Loucy (cell line): ENCODE data around the gene PTPRZ1.

ENCODE experiments used
- H2AFZ ChIP-seq: fragments of 200-600 bp; sonication (generic); 2 replicates; pipeline ENCODE4 v1.6.0; 2016; ENCODE audit warnings: antibody characterized with exemption, mild to moderate bottlenecking, low read length, moderate library complexity
- H3F3A ChIP-seq: fragments of 200-600 bp; 2 replicates; pipeline ENCODE4 v1.6.0; 2016; ENCODE audit warnings: antibody characterized with exemption, low read depth, mild to moderate bottlenecking
- H3K27me3 ChIP-seq: fragments of 200-600 bp; sonication (generic); 2 replicates; pipeline ENCODE4 v1.6.1; 2014; ENCODE audit warnings: low read length, mild to moderate bottlenecking; ENCODE audit not compliant: insufficient read depth, poor library complexity, severe bottlenecking
- H3K36me3 ChIP-seq: fragments of 200-600 bp; sonication (generic); 2 replicates; pipeline ENCODE4 v1.6.1; 2016; ENCODE audit warnings: low read length; ENCODE audit not compliant: insufficient read depth
- H3K4me1 ChIP-seq: fragments of 200-600 bp; sonication (generic); 2 replicates; pipeline ENCODE4 v1.5.1; 2014; ENCODE audit warnings: low read length, mild to moderate bottlenecking; ENCODE audit not compliant: insufficient read depth, poor library complexity, severe bottlenecking
- H3K4me2 ChIP-seq: fragments of 200-600 bp; sonication (generic); 2 replicates; pipeline ENCODE4 v1.6.0; 2014; ENCODE audit warnings: antibody characterized with exemption, low read length, low read depth, mild to moderate bottlenecking; ENCODE audit not compliant: poor library complexity, severe bottlenecking
- H3K4me3 ChIP-seq: fragments of 200-600 bp; sonication (generic); 2 replicates; pipeline ENCODE4 v1.5.1; 2014; ENCODE audit warnings: low read length, mild to moderate bottlenecking, mixed read lengths; ENCODE audit not compliant: poor library complexity, severe bottlenecking
- H3K79me2 ChIP-seq: fragments of 200-600 bp; sonication (generic); 2 replicates; pipeline ENCODE4 v1.6.1; 2014; ENCODE audit warnings: low read length; ENCODE audit not compliant: insufficient read depth
- H3K9ac ChIP-seq: fragments of 200-600 bp; sonication (generic); 2 replicates; pipeline ENCODE4 v1.6.0; 2014; ENCODE audit warnings: mild to moderate bottlenecking, low read depth, low read length, moderate library complexity; ENCODE audit not compliant: poor library complexity, severe bottlenecking
- H3K9me2 ChIP-seq: fragments of 200-600 bp; sonication (generic); replicated peaks from 2 replicates; pipeline ENCODE4 v1.6.1; 2016; ENCODE audit warnings: low read depth, low read length, mixed read lengths
- H3K9me3 ChIP-seq: fragments of 200-600 bp; sonication (generic); 2 replicates; pipeline ENCODE4 v1.6.1; 2014; ENCODE audit warnings: mild to moderate bottlenecking, antibody characterized with exemption, low read length, low read depth; ENCODE audit not compliant: insufficient read depth
- H4K20me1 ChIP-seq: fragments of 200-600 bp; sonication (generic); 2 replicates; pipeline ENCODE4 v1.6.0; 2014; ENCODE audit warnings: antibody characterized with exemption, low read length, mild to moderate bottlenecking; ENCODE audit not compliant: insufficient read depth, poor library complexity, severe bottlenecking
- CTCF ChIP-seq: fragments of 200-600 bp; sonication (generic); conservative IDR thresholded peaks from 2 replicates; pipeline ENCODE4 v1.5.1; 2014; ENCODE audit warnings: mild to moderate bottlenecking, antibody characterized with exemption, low read length
- EZH2phosphoT487 ChIP-seq: fragments of 200-600 bp; IDR thresholded peaks from 2 replicates; pipeline ENCODE4 v1.6.1; 2018; ENCODE audit warnings: antibody characterized with exemption, mild to moderate bottlenecking, moderate library complexity, borderline replicate concordance

The PTPRZ1 gene

GRCh38 chr7:121872831-121873288 is at the start of gene PTPRZ1:
TSS of gene PTPRZ1 (plus strand) at chr7:121873161. CDS start at chr7:121873500, 339 bp downstream.
- H3K9me2 ChIP-seq, result no peaks in the 10 kb centered on the region
- no peak within 1 kb of the TSS for H3K4me2 ChIP-seq
- H3K9me3 ChIP-seq, result no peaks in the 10 kb centered on the region
- no peaks in the 10 kb centered on the region for H4K20me1 ChIP-seq
- no peaks in the 10 kb centered on the region for H3K79me2 ChIP-seq
- H3K9ac ChIP-seq, result no peak within 1 kb of the TSS
- H2AFZ ChIP-seq, result no peak within 1 kb of the TSS
- H3F3A ChIP-seq, result no peaks in the 10 kb centered on the region
- H3K4me1 ChIP-seq, result no peaks in the 10 kb centered on the region
- H3K4me3 ChIP-seq, result no peak within 1 kb of the TSS
- TF ChIP-seq CTCF, result no peak
- TF ChIP-seq EZH2phosphoT487, result no peak
- H3K36me3 ChIP-seq, result no peaks in the 10 kb centered on the region
- no peaks in the 10 kb centered on the region for H3K27me3 ChIP-seq

DNA sequence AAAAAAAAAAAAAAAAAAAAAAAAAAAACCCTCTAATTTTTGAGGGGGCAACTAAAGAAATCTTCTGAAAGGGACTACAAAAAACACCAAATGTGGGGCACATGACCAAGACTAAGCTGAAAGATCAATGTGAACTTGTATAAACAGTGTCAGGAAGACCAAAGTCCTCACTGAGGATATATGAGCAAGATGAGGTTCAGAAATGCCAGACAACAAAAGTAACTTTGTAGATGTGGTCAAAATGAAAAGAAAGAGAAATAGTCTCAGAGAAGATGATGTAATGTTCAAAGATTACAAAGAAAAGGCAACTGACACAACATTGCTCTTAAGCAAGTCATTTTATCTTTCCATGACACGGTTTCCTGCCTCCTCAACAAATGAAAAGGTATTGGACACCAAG is 48.7 kb upstream of the PTPRZ1 start:
- Histone ChIP-seq H4K20me1 (no peaks in the 10 kb centered on the region), H3K9ac (no peak overlapping the region), H3K79me2 (no peaks in the 10 kb centered on the region), H3F3A (no peaks in the 10 kb centered on the region), H2AFZ (no peak overlapping the region), H3K9me3 (no peaks in the 10 kb centered on the region), H3K27me3 (no peaks in the 10 kb centered on the region), H3K4me3 (no peak overlapping the region), H3K4me2 (no peak overlapping the region), H3K4me1 (no peaks in the 10 kb centered on the region), H3K9me2 (no peaks in the 10 kb centered on the region), H3K36me3 (no peaks in the 10 kb centered on the region)
- TF ChIP-seq EZH2phosphoT487 (no peak), CTCF (no peak)

DNA sequence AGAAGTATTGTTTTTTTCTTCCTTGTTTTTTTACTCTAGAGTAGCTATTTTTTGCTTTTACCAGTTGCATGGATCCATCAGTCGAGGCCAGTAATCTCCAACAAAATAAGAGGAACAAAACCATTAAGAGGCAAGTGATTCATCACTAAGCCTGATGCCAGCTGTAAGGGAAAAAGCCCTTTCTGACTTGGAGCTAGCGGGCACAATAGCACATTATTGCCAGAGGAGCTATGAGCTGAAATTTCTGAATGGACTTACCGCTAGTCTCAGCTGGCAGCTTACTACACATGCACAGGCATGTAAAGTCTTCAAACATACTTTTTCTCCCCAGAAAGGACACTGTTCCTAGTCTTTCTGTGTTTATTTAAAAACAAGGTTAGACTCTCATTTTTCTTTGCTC is 41.6 kb upstream of the PTPRZ1 start:
- Histone ChIP-seq H3K79me2 (no peaks in the 10 kb centered on the region), H3F3A (no peaks in the 10 kb centered on the region), H3K9ac (no peak overlapping the region), H4K20me1 (no peaks in the 10 kb centered on the region), H3K4me1 (no peaks in the 10 kb centered on the region), H3K36me3 (no peaks in the 10 kb centered on the region), H3K27me3 (no peaks in the 10 kb centered on the region), H3K9me3 (no peaks in the 10 kb centered on the region), H2AFZ (no peak overlapping the region), H3K9me2 (no peaks in the 10 kb centered on the region), H3K4me2 (no peak overlapping the region), H3K4me3 (no peak overlapping the region)
- TF ChIP-seq CTCF (no peak), EZH2phosphoT487 (no peak)
